Fibroblast of lung (primary cell): ENCODE results near the gene GLO1.
"Not testable (repeated sequence)": the region's sequence is repeated elsewhere in the genome, so short reads cannot be mapped to it uniquely, and the experiment has no call there.

ENCODE experiments used
- EZH2 ChIP-seq: IDR thresholded peaks from 2 replicates; pipeline ENCODE4 v1.5.1; 2012; ENCODE audit warnings: low read length, control low read depth, mild to moderate bottlenecking; ENCODE audit errors: missing control alignments
- TF ChIP-seq, protein P1 (sequence below), 2 donors: IDR thresholded peaks in 1 of 2; conservative IDR thresholded peaks in 1 of 2; 1 replicate in 1 of 2; 2 replicates in 1 of 2; pipeline ENCODE4 v1.5.1; 2011 to 2012; ENCODE audit warnings: low read length in 2 of 2, control low read depth in 1 of 2, inconsistent platforms in 1 of 2, low read depth in 1 of 2, mild to moderate bottlenecking in 1 of 2

DNA sequence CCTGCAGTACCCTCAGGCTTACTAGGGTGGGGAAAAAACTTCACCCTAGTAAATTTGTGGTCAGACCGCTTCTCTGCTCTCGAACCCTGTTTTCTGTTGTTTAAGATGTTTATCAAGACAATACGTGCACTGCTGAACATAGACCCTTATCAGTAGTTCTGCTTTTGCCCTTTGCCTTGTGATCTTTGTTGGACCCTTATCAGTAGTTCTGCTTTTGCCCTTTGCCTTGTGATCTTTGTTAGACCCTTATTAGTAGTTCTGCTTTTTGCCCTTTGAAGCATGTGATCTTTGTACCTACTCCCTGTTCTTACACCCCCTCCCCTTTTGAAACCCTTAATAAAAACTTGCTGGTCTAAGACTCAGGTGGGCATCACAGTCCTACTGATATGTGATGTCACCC, 3.2 kb downstream of the GLO1 start:
- not testable (repeated sequence) for TF ChIP-seq EZH2
- TF ChIP-seq, protein P1, sequence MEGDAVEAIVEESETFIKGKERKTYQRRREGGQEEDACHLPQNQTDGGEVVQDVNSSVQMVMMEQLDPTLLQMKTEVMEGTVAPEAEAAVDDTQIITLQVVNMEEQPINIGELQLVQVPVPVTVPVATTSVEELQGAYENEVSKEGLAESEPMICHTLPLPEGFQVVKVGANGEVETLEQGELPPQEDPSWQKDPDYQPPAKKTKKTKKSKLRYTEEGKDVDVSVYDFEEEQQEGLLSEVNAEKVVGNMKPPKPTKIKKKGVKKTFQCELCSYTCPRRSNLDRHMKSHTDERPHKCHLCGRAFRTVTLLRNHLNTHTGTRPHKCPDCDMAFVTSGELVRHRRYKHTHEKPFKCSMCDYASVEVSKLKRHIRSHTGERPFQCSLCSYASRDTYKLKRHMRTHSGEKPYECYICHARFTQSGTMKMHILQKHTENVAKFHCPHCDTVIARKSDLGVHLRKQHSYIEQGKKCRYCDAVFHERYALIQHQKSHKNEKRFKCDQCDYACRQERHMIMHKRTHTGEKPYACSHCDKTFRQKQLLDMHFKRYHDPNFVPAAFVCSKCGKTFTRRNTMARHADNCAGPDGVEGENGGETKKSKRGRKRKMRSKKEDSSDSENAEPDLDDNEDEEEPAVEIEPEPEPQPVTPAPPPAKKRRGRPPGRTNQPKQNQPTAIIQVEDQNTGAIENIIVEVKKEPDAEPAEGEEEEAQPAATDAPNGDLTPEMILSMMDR (conservative IDR thresholded peaks at IDR 0.05 in 1 of 2, IDR thresholded peaks at IDR 0.05 in 1 of 2; ENCODE audit: low read depth in 1 of 2, low read length in 2 of 2): not testable (repeated sequence)
